A549 (cell line): ENCODE data around the gene ZNF549. TPM values are rescaled to one million over a fixed set of nuclear protein-coding genes. Genes with fewer than 3 reads are reported as not detected.
A peak's percentile ranks its signal among the peaks of the same experiment; 100 is the strongest.
"Not testable (repeated sequence)": the region's sequence is repeated elsewhere in the genome, so short reads cannot be mapped to it uniquely, and the experiment has no call there.

ENCODE experiments used
- ATAC-seq, 2 experiments: fragments of 200-7000 bp in 1 of 2; fragments of >200 bp in 1 of 2; cut with Nextera tagmentation in 1 of 2; cut with Tn5 transposase in 1 of 2; 3 replicates each; pipeline versions ENCODE4 v1.8.0 to v1.9.1; 2018 to 2020; ENCODE audit warnings: mild to moderate bottlenecking in 1 of 2, moderate library complexity in 1 of 2
- CTCF ChIA-PET: fragments of 300-600 bp; sonication (Branson Sonifier 250); formaldehyde crosslinking; extraction: SDS; loops from one replicate; lab custom pipeline; 2021; ENCODE audit warnings: antibody characterized with exemption, inconsistent platforms; lab: Yijun Ruan, JAX
- POLR2A ChIA-PET: fragments of 350-600 bp; formaldehyde crosslinking; extraction: SDS; loops from one replicate; lab custom pipeline; 2021; ENCODE audit warnings: antibody characterized with exemption, inconsistent platforms; lab: Yijun Ruan, JAX
- DNase-seq, 2 experiments: peaks; one replicate each; pipeline versions ENCODE4 v3.0.0 to v3.0.0-alpha.2; 2011 to 2016; ENCODE audit warnings: low read depth in 1 of 2, low spot score in 1 of 2
- FAIRE-seq: peaks from 2 replicates; lab custom pipeline; 2011; peaks lifted over from hg19 to GRCh38; lab: Jason Lieb, UNC
- H3K27ac ChIP-seq, 2 experiments: fragments of >200 bp; sonication (Bioruptor Twin); formaldehyde crosslinking; 3 replicates each; pipeline ENCODE4 v1.5.1; 2016 to 2017
- H3K4me1 ChIP-seq: fragments of >200 bp; sonication (Bioruptor Twin); formaldehyde crosslinking; 3 replicates; pipeline ENCODE4 v1.6.1; 2016
- H3K4me2 ChIP-seq: fragments of >200 bp; sonication (Bioruptor Twin); formaldehyde crosslinking; 3 replicates; pipeline ENCODE4 v1.6.1; 2016
- H3K4me3 ChIP-seq: fragments of >200 bp; sonication (Bioruptor Twin); formaldehyde crosslinking; 3 replicates; pipeline ENCODE4 v1.5.1; 2016
- H3K9me3 ChIP-seq: fragments of >200 bp; sonication (Bioruptor Twin); formaldehyde crosslinking; 3 replicates; pipeline ENCODE4 v1.6.1; 2016
- CBX2 ChIP-seq: fragments of 200-600 bp; sonication (generic); IDR thresholded peaks from 2 replicates; pipeline ENCODE4 v1.6.1; 2016; ENCODE audit warnings: low read depth, mild to moderate bottlenecking, borderline replicate concordance
- CBX8 ChIP-seq: fragments of 200-600 bp; sonication (generic); IDR thresholded peaks from 2 replicates; pipeline ENCODE4 v1.6.1; 2016
- HES2 ChIP-seq: fragments of >200 bp; sonication (Bioruptor Twin); formaldehyde crosslinking; IDR thresholded peaks from 2 replicates; pipeline ENCODE4 v1.6.1; 2016
- HMGXB4 ChIP-seq: fragments of 250-450 bp; sonication (Bioruptor Pico); IDR thresholded peaks from 2 replicates; pipeline ENCODE4 v1.5.0; 2021; ENCODE audit warnings: mild to moderate bottlenecking, moderate library complexity, borderline replicate concordance
- JUN ChIP-seq, 2 experiments: fragments of >200 bp; sonication (Bioruptor Twin); formaldehyde crosslinking; IDR thresholded peaks; 2 replicates in 1 of 2; 3 replicates in 1 of 2; pipeline ENCODE4 v1.6.1; 2016 to 2017
- KDM1A ChIP-seq: fragments of 200-600 bp; sonication (generic); IDR thresholded peaks from 2 replicates; pipeline ENCODE4 v1.6.1; 2016; ENCODE audit warnings: low read depth, mild to moderate bottlenecking
- MAFK ChIP-seq: fragments of 450-650 bp; IDR thresholded peaks from 2 replicates; pipeline ENCODE4 v1.6.1; 2014; ENCODE audit not compliant: partially characterized antibody
- PHF8 ChIP-seq: fragments of 200-600 bp; sonication (generic); IDR thresholded peaks from 2 replicates; pipeline ENCODE4 v1.6.1; 2016; ENCODE audit warnings: low read depth, mild to moderate bottlenecking, antibody characterized with exemption, moderate library complexity, borderline replicate concordance
- POLR2A ChIP-seq: IDR thresholded peaks from 2 replicates; pipeline ENCODE4 v1.6.1; 2012; ENCODE audit warnings: mild to moderate bottlenecking, low read length
- POLR2AphosphoS2 ChIP-seq: conservative IDR thresholded peaks from 2 replicates; pipeline ENCODE4 v1.6.1; 2012; ENCODE audit warnings: low read length, improper control_type of control experiment, inconsistent platforms
- RARB ChIP-seq: fragments of 250-450 bp; sonication (Bioruptor Pico); IDR thresholded peaks from 2 replicates; pipeline ENCODE4 v1.8.0; 2021; ENCODE audit warnings: mild to moderate bottlenecking, moderate library complexity
- RFX5 ChIP-seq: fragments of 450-650 bp; IDR thresholded peaks from 2 replicates; pipeline ENCODE4 v1.7.1; 2014; ENCODE audit warnings: antibody characterized with exemption, mild to moderate bottlenecking, moderate library complexity
- RNF2 ChIP-seq: fragments of 200-600 bp; sonication (generic); IDR thresholded peaks from 2 replicates; pipeline ENCODE4 v1.6.1; 2016; ENCODE audit warnings: low read depth, mild to moderate bottlenecking, antibody characterized with exemption, moderate library complexity, borderline replicate concordance
- WGBS: methylation state at CpG from one replicate; pipeline ENCODE4 v1.1.6; 2017; ENCODE audit errors: missing lambda C conversion rate; 5-methylcytosine and 5-hydroxymethylcytosine counted together
- polyA plus RNA-seq, 4 experiments: library from polyadenylated mRNA; depleted of rRNA in 3 of 4; stranded (reverse); fragments of >200 nt; fragmentation: RNase III in 1 of 4; extraction: RNeasy Plus Mini Kit Qiagen cat#74134 plus additional on column Dnase treatment in 1 of 4; gene quantifications; 2 replicates in 3 of 4; 3 replicates in 1 of 4; pipeline ENCODE4 v1.2.3, GENCODE V29; 2011 to 2017
- TF ChIP-seq, protein P1 (sequence below): IDR thresholded peaks from 2 replicates; pipeline ENCODE4 v1.6.1; 2012; ENCODE audit warnings: low read depth, borderline replicate concordance
- TF ChIP-seq, protein P2 (sequence below): IDR thresholded peaks from 2 replicates; pipeline ENCODE4 v1.6.1; 2012

Gene ZNF549
- polyA plus RNA-seq, 2 of the 4 experiments (the other 2 are of a cell fraction): 1.7 to 3.7 TPM

- peak within 1 kb of the TSS; percentile 69 for H3K4me2 ChIP-seq
- peak; percentile 94 for FAIRE-seq
- CTCF ChIA-PET: not testable (repeated sequence)
Measured at GRCh38 chr19:57499680-57500395, 27.3 kb upstream of the ZNF549 start, which contains the start of gene ZNF773. Gene ZNF773 (plus strand): TSS chr19:57499938. CDS start chr19:57500081, 143 bp downstream.

GRCh38 chr19:57500400-57500799 is 26.8 kb upstream of the ZNF549 start:
- CTCF ChIA-PET: not testable (repeated sequence)
- 17% methylated on average over 2 of the region's 4 CpGs for WGBS
- peak in 1 of 2 experiments; percentile 46; a peak in 3 of 6 replicates for ATAC-seq

More at GRCh38 chr19:57499680-57500395, 27.3 kb upstream of the ZNF549 start, which contains the start of gene ZNF773:
- not testable (repeated sequence) for H3K4me1 ChIP-seq
- peak within 1 kb of the TSS; percentile 88 for H3K4me3 ChIP-seq
- peak; percentile 100 for ATAC-seq
- WGBS: 2% methylated on average over 43 of the region's 69 CpGs
- H3K9me3 ChIP-seq: peaks cover 84% of the 10 kb centered on the region
- POLR2A ChIA-PET: interaction anchor here (0.9 to 1.0 kb wide), 3 partner anchors 12 to 207 kb away, joined by 4 to 6 read pairs (median 5); partner anchors contain the start of genes ZNF416 and ZNF419
- TF ChIP-seq, protein P1, sequence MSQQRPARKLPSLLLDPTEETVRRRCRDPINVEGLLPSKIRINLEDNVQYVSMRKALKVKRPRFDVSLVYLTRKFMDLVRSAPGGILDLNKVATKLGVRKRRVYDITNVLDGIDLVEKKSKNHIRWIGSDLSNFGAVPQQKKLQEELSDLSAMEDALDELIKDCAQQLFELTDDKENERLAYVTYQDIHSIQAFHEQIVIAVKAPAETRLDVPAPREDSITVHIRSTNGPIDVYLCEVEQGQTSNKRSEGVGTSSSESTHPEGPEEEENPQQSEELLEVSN: peak; percentile 62; the same call in 1 of the 2 replicates
- TF ChIP-seq POLR2A (peak; percentile 71), PHF8 (peak; percentile 49; the same call in 1 of the 2 replicates), JUN (IDR thresholded peaks at IDR 0.05) (peak in 1 of 2 experiments; percentile 50; a peak in 1 of 5 replicates)
- TF ChIP-seq, protein P2, sequence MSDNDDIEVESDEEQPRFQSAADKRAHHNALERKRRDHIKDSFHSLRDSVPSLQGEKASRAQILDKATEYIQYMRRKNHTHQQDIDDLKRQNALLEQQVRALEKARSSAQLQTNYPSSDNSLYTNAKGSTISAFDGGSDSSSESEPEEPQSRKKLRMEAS: peak; percentile 72
- peak within 1 kb of the TSS; percentile 85 to 90 for H3K27ac ChIP-seq
- DNase-seq: peak; percentile 81 to 98

DNA sequence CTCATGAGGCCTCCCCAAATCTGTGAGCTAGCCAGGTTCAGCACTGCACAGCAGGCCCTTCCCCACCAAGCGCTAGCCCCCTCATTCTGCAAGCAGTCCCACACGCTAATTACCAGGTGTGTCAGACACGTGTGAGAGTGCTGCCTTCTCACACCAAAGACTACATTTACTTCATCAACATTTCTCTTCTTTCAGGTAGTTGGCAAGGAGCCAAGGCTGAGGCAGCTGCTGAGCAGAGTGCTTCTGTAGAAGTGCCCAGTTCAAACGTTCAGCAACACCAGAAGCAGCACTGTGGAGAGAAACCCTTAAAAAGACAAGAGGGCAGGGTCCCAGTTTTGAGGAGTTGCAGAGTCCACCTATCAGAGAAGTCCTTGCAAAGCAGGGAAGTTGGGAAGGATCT is 21.0 kb upstream of the ZNF549 start:
- CTCF ChIA-PET: no interaction called here
- no peak overlapping the region for H3K4me2 ChIP-seq

More at GRCh38 chr19:57500400-57500799, 26.8 kb upstream of the ZNF549 start:
- Histone ChIP-seq H3K4me2 (peak overlapping the region; percentile 69), H3K4me3 (peak overlapping the region; percentile 88), H3K9me3 (peaks cover 83% of the 10 kb centered on the region)
- not testable (repeated sequence) for H3K4me1 ChIP-seq, DNase-seq, H3K27ac ChIP-seq
- POLR2A ChIA-PET: interaction anchor here (1.0 kb wide), 2 partner anchors 13 to 78 kb away, joined by 5 to 6 read pairs; partner anchors contain the start of genes ZNF416 and ZNF419
- FAIRE-seq: peak; percentile 81

DNA sequence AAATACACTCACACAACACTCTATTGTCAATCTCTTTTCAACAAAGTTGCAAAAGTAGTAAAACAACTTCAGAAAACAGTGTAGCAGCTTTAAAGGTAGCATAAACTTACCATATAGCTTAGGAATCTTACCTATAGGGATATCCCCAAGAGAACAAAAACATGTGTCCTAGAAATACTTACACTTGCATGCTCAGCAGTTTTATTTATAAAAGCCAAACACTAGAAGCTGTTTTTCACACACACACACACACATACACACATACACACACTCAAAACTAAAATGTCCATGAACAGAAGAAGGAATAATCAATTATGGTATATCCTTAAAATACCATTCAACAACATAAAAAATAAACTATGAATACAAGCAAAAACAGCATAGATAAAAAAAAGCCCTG is 15.7 kb upstream of the ZNF549 start:
- H3K4me1 ChIP-seq: no peaks in the 10 kb centered on the region
- TF ChIP-seq RFX5 (no peak), POLR2AphosphoS2 (no peak), MAFK (peak; percentile 72)
- TF ChIP-seq, all 56 proteins: peak for 1
- no peak overlapping the region for H3K27ac ChIP-seq
- ChIA-PET CTCF (interaction anchor here (0.5 kb wide), 1 partner anchor 450 kb away, joined by 4 read pairs; no protein-coding TSS in a partner anchor), POLR2A (no interaction called here)
- DNase-seq: no peak
- peaks cover 88% of the 10 kb centered on the region for H3K9me3 ChIP-seq
- no peak for ATAC-seq
- FAIRE-seq: peak; percentile 18
- no peak overlapping the region for H3K4me2 ChIP-seq
- H3K4me3 ChIP-seq: no peak overlapping the region

More for the DNA sequence above, 21.0 kb upstream of the ZNF549 start:
- POLR2A ChIA-PET: no interaction called here
- WGBS: 89% methylated on average over 4 of the region's 4 CpGs
- TF ChIP-seq, protein P2: no peak
- TF ChIP-seq MAFK (no peak), KDM1A (no peak), RNF2 (no peak), RARB (CRISPR knock-in tag) (no peak)
- ATAC-seq (no peak), DNase-seq (no peak), FAIRE-seq (peak; percentile 18)
- H3K4me3 ChIP-seq: no peak overlapping the region
- H3K27ac ChIP-seq: no peak overlapping the region
- peaks cover 86% of the 10 kb centered on the region for H3K9me3 ChIP-seq
- H3K4me1 ChIP-seq: no peaks in the 10 kb centered on the region

- no peak for ATAC-seq
- TF ChIP-seq RARB (CRISPR knock-in tag) (no peak), HES2 (no peak), CBX2 (no peak), HMGXB4 (CRISPR knock-in tag) (no peak), CBX8 (no peak)
- TF ChIP-seq, all 56 proteins: peak for 0
- no peak overlapping the region for H3K4me2 ChIP-seq
- POLR2A ChIA-PET: no interaction called here
- 82% methylated on average over 6 of the region's 6 CpGs for WGBS
- H3K27ac ChIP-seq: no peak overlapping the region
- no peaks in the 10 kb centered on the region for H3K4me1 ChIP-seq
- peak in 1 of 2 experiments; percentile 60 for DNase-seq
- H3K4me3 ChIP-seq: no peak overlapping the region
- peaks cover 87% of the 10 kb centered on the region for H3K9me3 ChIP-seq
- CTCF ChIA-PET: no interaction called here
- no peak for FAIRE-seq
Measured at GRCh38 chr19:57512845-57513244, 14.3 kb upstream of the ZNF549 start.
